Caco-2 (cell line): Measurements from ENCODE around the gene PIM3. TPM values are rescaled to one million over a fixed set of nuclear protein-coding genes. Genes with fewer than 3 reads are reported as not detected.

Experiments used
- BruUV-seq: library from RNA; stranded (reverse); fragments of 400-500 nt; replicated peaks from 2 replicates; lab custom pipeline; 2021; lab: Mats Ljungman, UMichigan
- CTCF ChIA-PET: fragments of 300-600 bp; sonication (Branson Sonifier 250); formaldehyde crosslinking; loops from one replicate; lab custom pipeline; 2022; ENCODE audit warnings: antibody characterized with exemption; lab: Charles Lee
- POLR2A ChIA-PET: fragments of 300-600 bp; sonication (Branson Sonifier 250); formaldehyde crosslinking; loops from one replicate; lab custom pipeline; 2022; ENCODE audit warnings: antibody characterized with exemption; lab: Charles Lee
- DNase-seq, 2 experiments: peaks; one replicate each; pipeline versions ENCODE4 v3.0.0 to v3.0.0-alpha.2; 2020 to 2022
- H3K27me3 ChIP-seq: replicated peaks from 2 replicates; pipeline ENCODE4 v1.6.0; 2011; ENCODE audit warnings: low read length; ENCODE audit not compliant: control insufficient read depth, insufficient read depth
- H3K36me3 ChIP-seq: 2 replicates; pipeline ENCODE4 v1.5.1; 2011; ENCODE audit warnings: low read length; ENCODE audit not compliant: control insufficient read depth, insufficient read depth
- H3K4me1 ChIP-seq: fragments of 250-450 bp; sonication (Bioruptor Pico); 2 replicates; pipeline ENCODE4 v1.5.1; 2020; ENCODE audit warnings: mild to moderate bottlenecking
- H3K4me3 ChIP-seq: 2 replicates; pipeline ENCODE4 v1.5.1; 2011; ENCODE audit warnings: low read depth, mild to moderate bottlenecking, control low read depth, low read length
- H3K9me3 ChIP-seq: fragments of 250-450 bp; sonication (Bioruptor Pico); 2 replicates; pipeline ENCODE4 v1.5.1; 2020; ENCODE audit warnings: mild to moderate bottlenecking, moderate library complexity
- H3K27ac Mint-ChIP-seq: one replicate; pipeline ENCODE4 v1.8.0; 2022; ENCODE audit warnings: mixed read lengths; ENCODE audit not compliant: unreplicated experiment
- H3K27me3 Mint-ChIP-seq: one replicate; pipeline ENCODE4 v1.8.0; 2022; ENCODE audit warnings: mixed read lengths; ENCODE audit not compliant: insufficient read depth, unreplicated experiment
- H3K36me3 Mint-ChIP-seq: one replicate; pipeline ENCODE4 v1.8.0; 2022; ENCODE audit warnings: mild to moderate bottlenecking, mixed read lengths; ENCODE audit not compliant: insufficient read depth, unreplicated experiment
- H3K4me1 Mint-ChIP-seq: one replicate; pipeline ENCODE4 v1.8.0; 2022; ENCODE audit warnings: low read depth, mixed read lengths; ENCODE audit not compliant: unreplicated experiment
- H3K4me3 Mint-ChIP-seq: one replicate; pipeline ENCODE4 v1.8.0; 2022; ENCODE audit warnings: mild to moderate bottlenecking, moderate library complexity, mixed read lengths; ENCODE audit not compliant: unreplicated experiment
- H3K9me3 Mint-ChIP-seq: one replicate; pipeline ENCODE4 v1.8.0; 2022; ENCODE audit warnings: mixed read lengths; ENCODE audit not compliant: unreplicated experiment
- intact Hi-C: fragments of 100-400 bp; cut with micrococcal nuclease; formaldehyde crosslinking; loops from one replicate; pipeline ENCODE4 v1.10.0; 2022; ENCODE audit not compliant: unreplicated experiment
- total RNA-seq: library from RNA; stranded (reverse); gene quantifications from 2 replicates; pipeline ENCODE4 v1.2.3, GENCODE V29; 2022
- TF ChIP-seq, protein P1 (sequence below), 2 experiments: fragments of 200-600 bp in 1 of 2; IDR thresholded peaks; 1 replicate in 1 of 2; 2 replicates in 1 of 2; pipeline versions ENCODE4 v1.5.1 to v1.8.0; 2011 to 2022; ENCODE audit warnings: antibody characterized with exemption in 1 of 2, control low read depth in 1 of 2, inconsistent platforms in 1 of 2, low read depth in 1 of 2, low read length in 1 of 2, mild to moderate bottlenecking in 1 of 2, moderate library complexity in 1 of 2; ENCODE audit not compliant: insufficient read depth in 1 of 2, severe bottlenecking in 1 of 2, unreplicated experiment in 1 of 2

PIM3 gene
- total RNA-seq, 1 experiment from 2014 or later: 39.6 TPM

- intact Hi-C loops: no loop called here
- Histone ChIP-seq H3K4me3 (no peak overlapping the region), H3K9me3 (no peaks in the 10 kb centered on the region), H3K27me3 (no peaks in the 10 kb centered on the region), H3K4me1 (peaks cover 87% of the 10 kb centered on the region), H3K36me3 (no peaks in the 10 kb centered on the region)
- Mint-ChIP-seq H3K4me3 (no peak overlapping the region), H3K4me1 (peaks cover 8% of the 10 kb centered on the region), H3K36me3 (peaks cover 8% of the 10 kb centered on the region), H3K27me3 (no peaks in the 10 kb centered on the region), H3K27ac (peak overlapping the region; percentile 23), H3K9me3 (no peaks in the 10 kb centered on the region)
- no TSS peak for BruUV-seq
- DNase-seq: no peak
- ChIA-PET POLR2A (interaction anchor here (3.7 kb wide), 1 partner anchor 11 kb away, joined by 25 read pairs; the partner anchor contains the start of gene PIM3), CTCF (no interaction called here)
- TF ChIP-seq, protein P1, sequence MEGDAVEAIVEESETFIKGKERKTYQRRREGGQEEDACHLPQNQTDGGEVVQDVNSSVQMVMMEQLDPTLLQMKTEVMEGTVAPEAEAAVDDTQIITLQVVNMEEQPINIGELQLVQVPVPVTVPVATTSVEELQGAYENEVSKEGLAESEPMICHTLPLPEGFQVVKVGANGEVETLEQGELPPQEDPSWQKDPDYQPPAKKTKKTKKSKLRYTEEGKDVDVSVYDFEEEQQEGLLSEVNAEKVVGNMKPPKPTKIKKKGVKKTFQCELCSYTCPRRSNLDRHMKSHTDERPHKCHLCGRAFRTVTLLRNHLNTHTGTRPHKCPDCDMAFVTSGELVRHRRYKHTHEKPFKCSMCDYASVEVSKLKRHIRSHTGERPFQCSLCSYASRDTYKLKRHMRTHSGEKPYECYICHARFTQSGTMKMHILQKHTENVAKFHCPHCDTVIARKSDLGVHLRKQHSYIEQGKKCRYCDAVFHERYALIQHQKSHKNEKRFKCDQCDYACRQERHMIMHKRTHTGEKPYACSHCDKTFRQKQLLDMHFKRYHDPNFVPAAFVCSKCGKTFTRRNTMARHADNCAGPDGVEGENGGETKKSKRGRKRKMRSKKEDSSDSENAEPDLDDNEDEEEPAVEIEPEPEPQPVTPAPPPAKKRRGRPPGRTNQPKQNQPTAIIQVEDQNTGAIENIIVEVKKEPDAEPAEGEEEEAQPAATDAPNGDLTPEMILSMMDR (IDR thresholded peaks at IDR 0.05; ENCODE audit: insufficient read depth in 1 of 2, low read depth in 1 of 2, low read length in 1 of 2, severe bottlenecking in 1 of 2, unreplicated experiment in 1 of 2): no peak
These were observed 10.7 kb upstream of the PIM3 start for GRCh38 chr22:49949914-49950292.

DNA sequence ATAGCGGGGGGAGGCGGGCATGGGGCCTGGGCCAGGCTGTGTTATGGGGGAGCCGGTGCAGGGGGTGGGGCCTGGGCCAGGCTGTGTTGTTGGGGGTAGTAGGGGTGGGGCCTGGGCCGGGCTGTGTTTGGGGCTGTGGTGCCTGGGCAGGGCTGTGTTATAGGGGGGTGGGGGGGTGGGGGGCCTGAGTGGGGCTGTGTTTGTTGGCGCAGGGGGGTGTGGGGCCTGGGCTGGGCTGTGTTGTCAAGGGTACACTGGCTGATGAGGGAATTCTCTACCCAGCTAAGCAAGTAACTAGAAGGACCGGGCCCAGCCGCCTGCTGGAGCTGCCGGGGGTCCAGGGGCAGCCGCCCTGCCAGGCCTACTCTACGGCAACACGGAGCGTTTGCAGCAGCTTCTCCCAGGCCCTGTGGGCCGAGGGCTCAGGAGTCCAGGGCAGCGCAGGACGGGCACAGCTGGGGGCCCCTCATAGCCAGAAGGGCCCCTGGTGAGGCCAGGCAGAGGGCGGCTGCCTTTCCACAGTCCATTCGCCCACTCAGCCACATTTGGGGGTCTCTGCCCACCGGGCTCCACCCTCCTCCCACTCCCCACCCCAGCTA, 10.1 kb upstream of the PIM3 start:
- Mint-ChIP-seq H3K4me1 (peaks cover 8% of the 10 kb centered on the region), H3K27ac (peak overlapping the region; percentile 99), H3K4me3 (peak overlapping the region; percentile 75), H3K27me3 (no peaks in the 10 kb centered on the region), H3K9me3 (no peaks in the 10 kb centered on the region), H3K36me3 (peaks cover 8% of the 10 kb centered on the region)
- intact Hi-C loops: no loop called here
- TF ChIP-seq, protein P1 (IDR thresholded peaks at IDR 0.05; ENCODE audit: insufficient read depth in 1 of 2, low read depth in 1 of 2, low read length in 1 of 2, severe bottlenecking in 1 of 2, unreplicated experiment in 1 of 2): no peak
- H3K4me3 ChIP-seq: no peak overlapping the region
- no peak for DNase-seq
- H3K4me1 ChIP-seq: peaks cover 87% of the 10 kb centered on the region
- H3K9me3 ChIP-seq: no peaks in the 10 kb centered on the region
- no peaks in the 10 kb centered on the region for H3K27me3 ChIP-seq
- CTCF ChIA-PET: interaction anchor here (1.5 to 2.1 kb wide), 2 partner anchors 20 to 80 kb away, joined by 14 to 19 read pairs; no protein-coding TSS in a partner anchor
- BruUV-seq: no TSS peak
- H3K36me3 ChIP-seq: no peaks in the 10 kb centered on the region
- POLR2A ChIA-PET: interaction anchor here (1.1 to 3.7 kb wide), 4 partner anchors 11 to 20 kb away, joined by 3 to 25 read pairs (median 12); partner anchors contain the start of gene PIM3

GRCh38 chr22:49951000-49951677, 9.4 kb upstream of the PIM3 start:
- no peaks in the 10 kb centered on the region for H3K27me3 ChIP-seq
- DNase-seq: peak; percentile 89 to 91
- no peaks in the 10 kb centered on the region for H3K9me3 ChIP-seq
- H3K4me3 ChIP-seq: no peak overlapping the region
- H3K4me1 ChIP-seq: peaks cover 82% of the 10 kb centered on the region
- H3K27me3 Mint-ChIP-seq: no peaks in the 10 kb centered on the region
- no TSS peak for BruUV-seq
- H3K4me1 Mint-ChIP-seq: peaks cover 8% of the 10 kb centered on the region
- H3K27ac Mint-ChIP-seq: peak overlapping the region; percentile 99
- H3K4me3 Mint-ChIP-seq: peak overlapping the region; percentile 75
- peaks cover 8% of the 10 kb centered on the region for H3K36me3 Mint-ChIP-seq
- H3K9me3 Mint-ChIP-seq: no peaks in the 10 kb centered on the region
- intact Hi-C loops: no loop called here
- CTCF ChIA-PET: interaction anchor here (0.7 to 2.1 kb wide), 3 partner anchors 15 to 79 kb away, joined by 3 to 19 read pairs (median 14); no protein-coding TSS in a partner anchor
- POLR2A ChIA-PET: interaction anchor here (1.1 to 3.7 kb wide), 4 partner anchors 10 to 20 kb away, joined by 3 to 25 read pairs (median 12); partner anchors contain the start of gene PIM3
- no peaks in the 10 kb centered on the region for H3K36me3 ChIP-seq
- TF ChIP-seq, protein P1 (IDR thresholded peaks at IDR 0.05; ENCODE audit: insufficient read depth in 1 of 2, low read depth in 1 of 2, low read length in 1 of 2, severe bottlenecking in 1 of 2, unreplicated experiment in 1 of 2): no peak
